Retinal pigment epithelial cell (primary cell): ENCODE measurements around the gene TNRC18.
A peak's percentile ranks its signal among the peaks of the same experiment; 100 is the strongest.

Experiments used
- DNase-seq: peaks from one replicate; pipeline ENCODE4 v3.0.0-alpha.2; 2010; ENCODE audit warnings: low read depth
- H3K4me3 ChIP-seq: 2 replicates; pipeline ENCODE4 v1.5.1; 2011; ENCODE audit warnings: mild to moderate bottlenecking, low read length, control low read depth, moderate library complexity
- CTCF ChIP-seq: conservative IDR thresholded peaks from 2 replicates; pipeline ENCODE4 v1.5.1; 2011; ENCODE audit warnings: low read depth, low read length, control low read depth, inconsistent platforms

The TNRC18 gene

DNA sequence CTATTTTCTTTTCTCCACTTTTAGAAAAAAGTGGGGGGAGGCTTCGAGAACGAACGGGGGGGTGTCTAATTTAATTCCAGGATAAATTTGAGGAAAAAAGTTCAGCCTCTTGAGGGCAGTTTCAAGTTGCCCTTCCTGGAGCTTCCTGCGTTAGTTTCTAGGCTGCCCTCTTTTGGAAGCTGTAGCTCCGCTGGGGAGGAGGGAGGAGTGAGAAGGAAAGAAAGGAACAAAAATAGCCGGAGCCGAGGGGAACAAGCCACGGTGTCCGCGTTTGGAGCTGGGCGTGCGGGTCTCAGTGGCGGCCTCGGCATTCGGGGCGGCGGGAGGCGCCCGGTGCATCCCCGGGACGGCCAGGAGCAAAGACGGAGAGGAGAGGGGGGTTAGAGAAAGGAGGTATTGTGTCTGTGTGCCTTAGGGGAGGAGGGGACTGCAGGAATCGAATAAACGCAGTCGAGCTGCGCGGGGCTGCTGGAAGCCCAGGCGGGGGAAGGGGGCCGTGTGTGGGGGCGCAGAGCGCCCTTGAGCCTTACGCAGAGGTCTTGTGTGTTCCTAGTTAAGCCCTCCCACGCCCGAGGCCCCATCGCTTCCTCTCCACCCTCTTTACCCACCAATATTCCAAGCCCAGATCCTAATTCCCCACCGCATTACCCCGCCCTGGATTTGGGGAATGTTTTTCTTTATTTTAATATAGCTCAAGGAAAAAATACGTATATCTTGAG is 2.0 kb upstream of the TNRC18 start:
- H3K4me3 ChIP-seq, result peak overlapping the region; percentile 71
- TF ChIP-seq CTCF, result no peak
- no peak for DNase-seq

GRCh38 chr7:5424749-5425506 is 1.3 kb upstream of the TNRC18 start:
- TF ChIP-seq CTCF, result no peak
- peak overlapping the region; percentile 71 for H3K4me3 ChIP-seq
- DNase-seq, result no peak

DNA sequence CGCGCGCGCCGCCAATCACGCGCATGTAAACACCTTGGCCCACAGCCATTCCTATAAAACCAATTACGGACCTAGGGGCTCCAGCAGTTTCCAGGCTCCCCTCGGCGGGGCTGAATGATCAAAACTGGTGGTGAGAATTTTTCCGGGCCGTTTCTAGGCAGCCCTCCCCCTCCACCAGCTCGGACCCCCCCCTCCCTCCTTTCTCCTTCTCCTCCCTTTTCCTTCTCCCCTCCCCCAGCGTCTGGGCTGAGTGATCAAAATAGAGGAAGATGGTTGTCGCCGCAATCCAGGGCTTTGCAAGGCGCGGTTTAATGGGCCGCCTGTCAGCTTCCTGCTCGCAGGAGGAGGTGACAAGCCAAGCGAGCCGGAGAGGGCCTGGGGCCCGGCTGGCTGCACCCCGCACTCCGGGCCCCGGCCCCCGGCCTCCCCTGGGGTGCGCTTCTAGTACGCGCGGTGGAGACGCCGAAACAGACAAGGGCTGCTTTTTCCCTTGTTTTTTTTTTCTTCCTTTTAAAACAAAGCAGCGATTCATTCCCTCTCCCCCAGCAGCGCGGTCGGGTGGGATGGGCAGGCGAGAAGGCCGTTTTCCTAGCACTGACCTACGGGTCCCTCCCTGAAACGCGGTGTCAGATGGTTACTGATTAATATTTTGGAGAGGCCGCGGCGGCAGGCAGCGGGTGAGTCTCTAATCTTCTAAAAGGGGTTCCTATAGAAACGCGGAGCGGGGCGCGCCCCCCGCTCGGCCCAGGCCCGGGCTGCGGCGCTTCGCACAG is 528 bp upstream of the TNRC18 start:
- H3K4me3 ChIP-seq, result peak overlapping the region; percentile 71
- no peak for TF ChIP-seq CTCF
- peak; percentile 95 for DNase-seq

- H3K4me3 ChIP-seq, result peak overlapping the region; percentile 97
- peak; percentile 16 for TF ChIP-seq CTCF
- no peak for DNase-seq
Observed at GRCh38 chr7:5422396-5423305, 983 bp downstream of the TNRC18 start.

DNA sequence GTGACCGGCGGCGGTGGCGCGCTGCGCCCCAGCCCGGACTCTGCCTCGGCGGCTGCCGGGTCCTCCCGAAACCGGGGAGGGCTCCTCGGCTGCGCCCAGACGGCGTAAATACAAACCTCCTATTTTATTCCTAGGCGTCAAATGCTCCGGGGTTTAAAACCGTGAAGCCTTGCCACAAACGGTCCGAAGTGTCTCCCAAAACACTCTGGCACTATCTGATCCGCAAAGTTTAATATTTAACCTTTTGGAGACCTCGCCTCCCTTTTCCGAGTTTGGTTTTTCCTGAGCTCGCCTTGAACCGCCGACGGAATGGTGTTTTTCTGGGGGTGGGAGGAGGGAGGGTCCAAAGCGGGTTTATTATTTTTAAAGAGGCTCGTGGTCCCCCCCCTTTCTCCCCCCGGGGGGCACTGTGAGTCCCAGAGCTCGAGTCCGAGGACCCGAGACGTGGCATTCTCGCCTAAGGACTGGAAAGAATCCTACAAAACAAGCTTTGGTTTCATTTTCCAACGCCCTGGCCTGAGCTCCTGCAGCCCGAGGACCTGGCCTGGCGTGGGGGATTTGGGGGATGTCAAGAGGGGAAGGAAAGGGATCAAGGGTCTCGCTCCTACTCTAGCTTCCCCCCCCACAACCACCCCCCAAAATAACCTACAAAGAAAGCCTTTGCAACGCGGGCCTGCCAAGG is 1.8 kb downstream of the TNRC18 start:
- peak overlapping the region; percentile 97 for H3K4me3 ChIP-seq
- no peak for DNase-seq
- no peak for TF ChIP-seq CTCF
